Right cardiac atrium (tissue), 5 donors: ENCODE results near the gene FAM236A. TPM values are rescaled to one million over a fixed set of nuclear protein-coding genes. Genes with fewer than 3 reads are reported as not detected.
A peak's percentile ranks its signal among the peaks of the same experiment; 100 is the strongest.
"Not testable (repeated sequence)": the region's sequence is repeated elsewhere in the genome, so short reads cannot be mapped to it uniquely, and the experiment has no call there.

Experiments used
- ATAC-seq, 2 donors: fragments of 200-7000 bp; cut with Tn5 transposase; one replicate each; pipeline versions ENCODE4 v1.8.0 to v1.9.1; 2020; ENCODE audit warnings: moderate library complexity in 2 of 2, mild to moderate bottlenecking in 1 of 2
- DNase-seq, 3 donors: peaks; one replicate each; pipeline ENCODE4 v3.0.0-alpha.2; 2020
- H3K27ac ChIP-seq: one replicate; pipeline ENCODE4 v1.5.1; 2013; ENCODE audit warnings: mild to moderate bottlenecking, low read length, control low read depth, moderate library complexity
- H3K27me3 ChIP-seq: one replicate; pipeline ENCODE4 v1.6.1; 2013; ENCODE audit not compliant: control insufficient read depth, insufficient read depth
- H3K4me1 ChIP-seq: one replicate; pipeline ENCODE4 v1.6.1; 2013; ENCODE audit warnings: low read length; ENCODE audit not compliant: control insufficient read depth, insufficient read depth
- H3K4me3 ChIP-seq: one replicate; pipeline ENCODE4 v1.5.1; 2013; ENCODE audit warnings: low read length, control low read depth
- H3K9me3 ChIP-seq: one replicate; pipeline ENCODE4 v1.6.1; 2013; ENCODE audit warnings: low read length; ENCODE audit not compliant: control insufficient read depth
- WGBS: extraction: QIAGEN DNeasy Blood & Tissue Kit; methylation state at CpG from one replicate; pipeline ENCODE4 v1.1.7; 2013; 5-methylcytosine and 5-hydroxymethylcytosine counted together
- intact Hi-C, 4 donors: fragments of 100-400 bp; cut with DNase I; formaldehyde crosslinking; loops; one replicate each; pipeline versions ENCODE4 v1.11.0 to v1.14.0; 2022 to 2023
- polyA plus RNA-seq: library from polyadenylated mRNA; stranded (reverse); fragments of 200-250 nt; gene quantifications from one replicate; pipeline ENCODE4 v1.2.3, GENCODE V29; 2013
- total RNA-seq, 4 donors: library from RNA; stranded (reverse); fragmentation: NEBNext Ultra II Directional; extraction: Animal tissue kit (Norgen Biotek cat#: 25700); gene quantifications; one replicate each; pipeline ENCODE4 v1.2.1, GENCODE V29; 2021
- donor health status: healthy with polysubstance abuse.
- donor health status: DM: no; HTN: yes; CAD: no.
- donor health status: DM: no; HTN: no; CAD: no.
- donor health status: DM: no; HTN: yes; CAD: no; lungs with severe emphysema.
- donor health status: DM: yes; HTN: yes; CAD: no.

FAM236A gene
- total and polyA plus RNA-seq, 5 donors: not detected

GRCh38 chrX:72971859-72972258 lies 33.9 kb downstream of the FAM236A start:
- intact Hi-C loops, H3K27me3 ChIP-seq, H3K9me3 ChIP-seq, H3K27ac ChIP-seq, H3K4me3 ChIP-seq, H3K4me1 ChIP-seq, DNase-seq, ATAC-seq: not testable (repeated sequence)
- no CpG with 5 or more reads among the region's 5 CpGs for WGBS

GRCh38 chrX:72974885-72975284 lies 36.9 kb downstream of the FAM236A start:
- intact Hi-C loops, DNase-seq, H3K27me3 ChIP-seq, H3K4me1 ChIP-seq, H3K9me3 ChIP-seq, ATAC-seq, H3K4me3 ChIP-seq, H3K27ac ChIP-seq: not testable (repeated sequence)
- no CpG with 5 or more reads among the region's 7 CpGs for WGBS

- ATAC-seq, intact Hi-C loops, H3K4me1 ChIP-seq, H3K4me3 ChIP-seq, H3K9me3 ChIP-seq, H3K27me3 ChIP-seq, H3K27ac ChIP-seq: not testable (repeated sequence)
- DNase-seq: peak in 1 of 3 donors; percentile 2
- 59% methylated on average over 5 of the region's 5 CpGs for WGBS
These were observed 43.0 kb downstream of the FAM236A start for GRCh38 chrX:72980894-72981469.

Other genes with a start within 250 kb of the FAM236A start
- 10 to 100 TPM in 3 of 4 donors, 1 to 10 TPM in 1; 9.9 to 12.2 (median 11.5) TPM for gene PHKA1, start 223.9 kb upstream of the FAM236A start, total RNA-seq
- gene PHKA1, start 223.9 kb upstream of the FAM236A start, polyA plus RNA-seq: 4.4 TPM
- gene DMRTC1B, start 161.3 kb upstream of the FAM236A start, total RNA-seq: not detected
- 0.14 TPM for gene DMRTC1B, start 161.3 kb upstream of the FAM236A start, polyA plus RNA-seq
- gene FAM236B, start 155.5 kb upstream of the FAM236A start, total RNA-seq: not detected
- not detected for gene FAM236B, start 155.5 kb upstream of the FAM236A start, polyA plus RNA-seq
- not detected for gene FAM236D, start 130.0 kb upstream of the FAM236A start, total RNA-seq
- gene FAM236D, start 130.0 kb upstream of the FAM236A start, polyA plus RNA-seq: not detected
- gene FAM236C, start 25.6 kb upstream of the FAM236A start, total RNA-seq: not detected
- gene FAM236C, start 25.6 kb upstream of the FAM236A start, polyA plus RNA-seq: not detected
- under 1 TPM in 1 of 4 donors, not detected in 3; 0.26 TPM for gene DMRTC1, start 5.6 kb downstream of the FAM236A start, total RNA-seq
- not detected for gene DMRTC1, start 5.6 kb downstream of the FAM236A start, polyA plus RNA-seq
- gene PABPC1L2B, start 64.7 kb downstream of the FAM236A start, total RNA-seq: not detected
- not detected for gene PABPC1L2B, start 64.7 kb downstream of the FAM236A start, polyA plus RNA-seq
- not detected for gene PABPC1L2A, start 141.3 kb downstream of the FAM236A start, total RNA-seq
- gene PABPC1L2A, start 141.3 kb downstream of the FAM236A start, polyA plus RNA-seq: not detected